GM12873 (cell line): ENCODE results near the gene NFATC1.

Experiments
- TF ChIP-seq, protein P1 (sequence below): IDR thresholded peaks from 2 replicates; pipeline ENCODE4 v1.5.1; 2012; ENCODE audit warnings: low read depth, mild to moderate bottlenecking, moderate library complexity, low read length, control low read depth; ENCODE audit not compliant: insufficient read depth; ENCODE audit errors: missing control alignments

Gene NFATC1

DNA sequence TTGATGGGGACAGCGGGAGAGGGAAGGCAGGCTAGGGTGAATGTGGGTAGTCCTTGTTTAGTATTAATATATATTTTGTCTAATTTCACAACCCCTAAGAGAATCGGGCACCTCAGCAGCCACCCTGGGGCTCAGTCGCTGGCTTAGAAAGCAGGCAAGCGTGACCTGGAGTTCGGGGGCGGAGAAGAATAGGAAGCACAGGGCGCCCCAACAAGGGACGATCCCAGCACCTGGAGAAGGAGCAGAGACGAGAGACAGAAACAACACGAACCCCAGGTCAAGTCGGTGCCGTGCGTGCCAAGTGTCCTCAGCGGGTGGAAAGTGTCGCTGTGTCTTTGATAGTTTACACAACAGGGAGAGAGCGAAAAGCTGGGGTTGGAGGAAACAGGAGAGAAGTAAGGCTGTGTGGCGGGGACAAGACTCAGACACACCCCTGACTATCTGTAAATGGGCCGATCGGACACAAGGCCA, 95.4 kb downstream of the NFATC1 start:
- TF ChIP-seq, protein P1, sequence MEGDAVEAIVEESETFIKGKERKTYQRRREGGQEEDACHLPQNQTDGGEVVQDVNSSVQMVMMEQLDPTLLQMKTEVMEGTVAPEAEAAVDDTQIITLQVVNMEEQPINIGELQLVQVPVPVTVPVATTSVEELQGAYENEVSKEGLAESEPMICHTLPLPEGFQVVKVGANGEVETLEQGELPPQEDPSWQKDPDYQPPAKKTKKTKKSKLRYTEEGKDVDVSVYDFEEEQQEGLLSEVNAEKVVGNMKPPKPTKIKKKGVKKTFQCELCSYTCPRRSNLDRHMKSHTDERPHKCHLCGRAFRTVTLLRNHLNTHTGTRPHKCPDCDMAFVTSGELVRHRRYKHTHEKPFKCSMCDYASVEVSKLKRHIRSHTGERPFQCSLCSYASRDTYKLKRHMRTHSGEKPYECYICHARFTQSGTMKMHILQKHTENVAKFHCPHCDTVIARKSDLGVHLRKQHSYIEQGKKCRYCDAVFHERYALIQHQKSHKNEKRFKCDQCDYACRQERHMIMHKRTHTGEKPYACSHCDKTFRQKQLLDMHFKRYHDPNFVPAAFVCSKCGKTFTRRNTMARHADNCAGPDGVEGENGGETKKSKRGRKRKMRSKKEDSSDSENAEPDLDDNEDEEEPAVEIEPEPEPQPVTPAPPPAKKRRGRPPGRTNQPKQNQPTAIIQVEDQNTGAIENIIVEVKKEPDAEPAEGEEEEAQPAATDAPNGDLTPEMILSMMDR = no peak

DNA sequence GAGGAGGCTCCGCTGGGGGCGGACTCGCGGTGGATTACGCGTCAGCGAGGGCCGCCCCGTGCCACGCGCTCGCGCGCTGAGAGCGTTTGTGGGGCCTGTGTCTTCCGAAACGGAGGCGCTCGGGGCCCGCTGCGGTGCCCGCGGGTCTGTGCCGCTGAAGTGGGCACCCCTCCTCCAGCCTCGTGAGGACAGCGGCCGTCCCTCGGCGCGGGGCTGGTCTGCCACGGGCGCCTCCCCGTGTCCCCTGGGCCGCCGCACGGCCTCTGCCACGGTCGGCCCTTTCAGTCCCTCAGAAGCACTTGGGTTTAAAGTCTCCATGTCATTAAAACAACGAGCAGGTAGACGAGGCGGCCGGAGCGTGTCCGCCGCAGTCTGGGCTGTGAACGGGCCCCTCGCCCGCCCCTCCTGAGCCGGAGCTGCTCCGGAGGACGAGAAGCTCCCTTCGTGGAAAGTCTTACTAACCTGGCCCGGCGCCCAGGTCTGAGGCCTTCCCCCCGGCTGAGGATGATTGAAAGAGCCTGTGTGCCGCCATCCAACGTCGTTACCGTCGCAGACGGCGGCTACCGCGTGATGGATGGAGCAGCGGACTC, 97.6 kb downstream of the NFATC1 start:
- TF ChIP-seq, protein P1 = no peak

DNA sequence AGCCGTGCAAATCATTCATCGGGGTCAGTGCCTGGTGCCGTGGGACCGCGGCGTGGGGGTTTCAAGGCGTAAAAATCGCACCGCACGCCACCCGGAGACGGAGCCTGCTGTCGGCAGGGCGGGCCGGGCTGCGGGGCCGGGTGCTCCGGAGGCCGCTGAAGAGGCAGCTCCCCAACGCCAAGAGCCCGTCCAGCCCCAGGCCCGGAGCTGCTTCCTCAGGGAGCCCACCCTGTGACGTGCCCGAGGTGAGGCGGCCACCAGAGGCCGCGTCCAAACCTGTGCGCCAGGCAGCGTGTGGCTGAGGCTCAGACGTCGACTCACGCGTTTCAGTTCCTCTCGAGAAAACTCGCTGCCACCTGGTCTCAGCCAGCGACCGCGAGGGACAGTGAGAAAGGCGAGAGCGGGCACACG, 98.1 kb downstream of the NFATC1 start:
- TF ChIP-seq, protein P1 = no peak

DNA sequence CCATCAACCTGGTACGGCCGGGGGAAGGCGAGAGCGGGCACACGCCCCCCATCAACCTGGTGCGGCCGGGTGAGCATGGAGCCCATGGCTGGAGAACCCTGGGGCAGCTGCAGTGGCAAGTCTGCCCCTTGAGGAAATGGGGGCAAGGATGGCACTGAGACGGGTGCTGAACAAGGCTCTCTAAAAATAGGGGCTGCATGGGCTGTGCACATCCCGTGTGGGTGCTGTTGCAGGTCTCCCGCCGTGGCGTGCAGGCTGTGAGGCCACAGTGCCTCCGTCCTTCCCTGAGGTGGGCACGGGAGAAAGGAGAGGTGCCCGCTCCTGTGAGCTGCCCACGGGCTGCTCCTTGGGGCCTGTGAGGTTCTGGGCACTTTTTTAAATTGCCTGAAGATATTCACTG, 99.2 kb downstream of the NFATC1 start:
- TF ChIP-seq, protein P1 = no peak

DNA sequence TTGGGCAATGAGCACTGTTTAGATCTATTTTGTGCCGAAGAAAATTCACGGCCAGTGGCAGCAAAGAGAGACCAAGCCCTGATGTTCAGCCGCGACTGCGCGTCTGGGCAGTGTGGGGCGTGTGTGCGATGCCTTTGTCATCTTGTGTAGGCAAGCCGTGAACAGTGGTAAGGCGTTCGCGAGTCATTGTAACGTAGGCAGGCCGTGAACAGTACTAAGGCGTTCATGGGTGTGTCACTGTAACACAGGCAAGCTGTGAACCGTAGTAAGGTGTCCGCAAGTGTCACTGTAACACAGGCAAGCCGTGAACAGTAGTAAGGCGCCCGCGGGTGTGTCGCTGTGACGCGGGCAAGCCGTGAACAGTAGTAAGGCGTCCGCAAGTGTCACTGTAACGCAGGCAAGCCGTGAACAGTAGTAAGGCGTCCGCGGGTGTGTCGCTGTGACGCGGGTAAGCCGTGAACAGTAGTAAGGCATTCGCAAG, 99.9 kb downstream of the NFATC1 start:
- TF ChIP-seq, protein P1 = no peak

DNA sequence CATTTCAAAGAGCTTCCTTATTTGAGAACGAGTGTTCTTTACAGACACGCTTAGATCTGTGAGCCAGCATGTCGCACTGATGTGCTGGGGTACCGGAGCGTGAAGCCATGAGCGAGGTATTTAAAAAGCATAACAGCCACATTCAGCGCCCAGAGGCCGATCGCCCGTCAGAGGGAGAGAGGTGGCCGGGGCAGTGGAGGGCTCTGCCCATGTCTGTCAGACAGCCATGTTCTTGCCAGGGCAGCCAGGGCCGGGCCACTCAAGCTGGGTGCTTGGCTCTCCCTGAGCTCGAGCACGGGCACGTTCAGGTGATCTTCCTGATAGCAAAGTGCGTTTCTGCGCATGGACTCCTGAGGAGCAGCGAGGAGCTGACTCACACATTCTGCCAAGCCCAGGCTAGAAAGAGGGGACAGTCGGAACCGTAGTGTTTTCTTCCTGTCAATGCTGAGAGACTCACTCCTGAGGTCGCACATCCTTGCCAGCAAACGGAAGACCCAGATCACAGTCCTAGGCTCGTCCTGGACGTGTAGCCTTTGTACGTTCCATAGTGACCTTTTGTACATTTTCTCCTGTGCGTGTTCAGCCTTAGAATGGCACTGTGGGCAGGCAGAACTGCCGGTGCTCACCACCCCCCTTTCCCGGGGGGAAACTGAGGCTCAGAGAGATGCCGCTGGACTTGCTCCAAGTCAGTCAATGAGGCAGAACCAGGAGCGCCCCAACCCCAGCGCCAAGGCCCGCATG, 100.7 kb downstream of the NFATC1 start:
- TF ChIP-seq, protein P1 = no peak

DNA sequence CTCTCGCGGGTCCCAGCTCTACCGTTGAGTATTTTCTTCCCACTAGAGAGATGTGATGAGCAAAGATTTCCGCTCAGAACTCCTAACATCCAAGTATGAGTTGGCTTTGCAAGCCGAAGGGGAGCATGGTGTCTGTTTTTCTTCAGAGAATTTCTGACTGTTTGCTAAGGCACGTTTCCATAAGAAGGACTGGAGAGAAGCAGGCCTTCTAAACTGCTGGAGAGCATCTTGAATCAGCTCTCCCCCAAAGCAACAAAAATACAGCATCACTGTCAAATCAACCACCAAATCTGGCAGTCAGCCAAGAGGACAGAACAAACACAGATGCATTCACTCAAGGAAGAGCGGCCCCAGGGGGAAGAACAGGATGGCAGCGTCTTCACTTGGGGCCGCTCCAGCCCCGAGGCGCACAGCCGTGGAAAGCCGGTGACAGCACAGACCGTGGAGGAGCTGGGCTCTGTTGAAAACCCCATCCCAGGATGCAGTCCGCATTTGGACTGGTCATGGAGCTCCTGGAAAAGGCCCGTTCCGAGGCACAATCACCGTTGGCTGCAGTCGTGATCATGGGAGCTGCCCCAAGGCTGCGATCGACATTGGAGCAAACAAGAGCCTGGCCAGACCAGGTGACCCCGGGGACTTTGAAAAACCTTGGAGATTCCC, 101.4 kb downstream of the NFATC1 start:
- TF ChIP-seq, protein P1 = no peak
